Stimulated activated CD4-positive, alpha-beta T cell treated with anti-CD3 and anti-CD28 coated beads, Interleukin-15, amount 100 ng/mL, for 1 hour (primary cell): ENCODE data around the gene CYBB.

ENCODE experiments used
- DNase-seq, 2 donors: peaks; one replicate each; pipeline ENCODE4 v3.0.0-alpha.2; 2020; ENCODE audit warnings: low read depth in 1 of 2, low spot score in 1 of 2

Gene CYBB

DNA sequence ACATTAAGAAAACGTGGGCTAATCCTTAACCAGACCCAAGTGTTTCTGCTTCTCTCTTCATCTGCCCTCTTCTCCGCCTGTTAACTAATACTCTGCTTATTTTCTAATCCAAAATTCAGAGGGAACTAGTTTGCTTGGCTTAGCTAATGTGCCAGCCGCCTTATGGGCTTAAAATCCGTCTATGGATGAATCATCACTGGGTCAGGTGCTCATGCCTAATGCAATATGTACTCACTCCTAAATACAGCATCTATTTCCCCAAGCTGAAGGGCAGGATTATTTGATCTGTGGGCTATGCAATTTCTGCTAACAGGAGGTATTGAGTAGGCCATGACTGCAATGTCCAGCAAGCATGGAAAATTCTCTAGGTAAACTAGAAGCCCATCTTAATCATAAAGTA, 55.1 kb downstream of the CYBB start:
- no peak for DNase-seq

GRCh38 chrX:37840931-37841330, 61.1 kb downstream of the CYBB start:
- DNase-seq, result no peak

DNA sequence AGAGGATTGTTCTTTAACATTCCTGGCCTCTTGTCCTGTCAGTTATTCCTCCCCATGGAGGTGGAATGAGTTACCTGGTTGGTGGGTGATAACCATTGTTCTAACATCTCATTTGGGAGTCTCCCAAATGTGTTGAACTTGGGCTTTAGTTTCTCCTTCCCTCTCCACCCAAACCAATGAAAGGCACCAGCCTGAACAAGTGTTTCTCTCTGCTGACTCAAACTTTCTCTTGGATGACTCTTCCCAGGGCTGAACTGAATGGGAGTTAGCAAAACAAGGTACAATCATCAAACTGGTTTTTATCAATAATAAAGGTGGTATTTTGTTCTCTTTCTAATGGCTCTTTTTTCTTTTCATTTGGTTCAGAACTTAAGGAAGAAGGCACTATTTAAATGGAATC, 64.8 kb downstream of the CYBB start:
- no peak for DNase-seq

DNA sequence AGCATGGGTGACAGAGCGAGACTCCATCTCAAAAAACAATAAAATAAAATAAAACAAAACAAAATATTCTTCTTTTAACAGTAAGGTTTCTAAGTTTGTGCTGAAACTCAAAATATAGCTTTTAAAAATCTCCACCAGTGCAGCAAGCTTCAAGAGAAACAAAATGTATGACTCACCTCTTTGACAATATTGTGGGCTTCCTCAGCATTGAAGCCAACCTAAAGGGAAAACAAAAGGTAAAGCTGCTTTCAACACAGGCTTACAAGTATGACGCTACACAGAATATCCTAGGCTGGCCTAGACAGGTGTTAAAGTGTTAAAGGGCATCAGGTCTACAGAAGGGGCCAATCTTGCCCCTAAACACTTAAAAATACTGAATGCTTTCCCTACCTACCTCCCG, 66.3 kb downstream of the CYBB start:
- no peak for DNase-seq

GRCh38 chrX:37846558-37846933, 66.7 kb downstream of the CYBB start:
- DNase-seq, result no peak

DNA sequence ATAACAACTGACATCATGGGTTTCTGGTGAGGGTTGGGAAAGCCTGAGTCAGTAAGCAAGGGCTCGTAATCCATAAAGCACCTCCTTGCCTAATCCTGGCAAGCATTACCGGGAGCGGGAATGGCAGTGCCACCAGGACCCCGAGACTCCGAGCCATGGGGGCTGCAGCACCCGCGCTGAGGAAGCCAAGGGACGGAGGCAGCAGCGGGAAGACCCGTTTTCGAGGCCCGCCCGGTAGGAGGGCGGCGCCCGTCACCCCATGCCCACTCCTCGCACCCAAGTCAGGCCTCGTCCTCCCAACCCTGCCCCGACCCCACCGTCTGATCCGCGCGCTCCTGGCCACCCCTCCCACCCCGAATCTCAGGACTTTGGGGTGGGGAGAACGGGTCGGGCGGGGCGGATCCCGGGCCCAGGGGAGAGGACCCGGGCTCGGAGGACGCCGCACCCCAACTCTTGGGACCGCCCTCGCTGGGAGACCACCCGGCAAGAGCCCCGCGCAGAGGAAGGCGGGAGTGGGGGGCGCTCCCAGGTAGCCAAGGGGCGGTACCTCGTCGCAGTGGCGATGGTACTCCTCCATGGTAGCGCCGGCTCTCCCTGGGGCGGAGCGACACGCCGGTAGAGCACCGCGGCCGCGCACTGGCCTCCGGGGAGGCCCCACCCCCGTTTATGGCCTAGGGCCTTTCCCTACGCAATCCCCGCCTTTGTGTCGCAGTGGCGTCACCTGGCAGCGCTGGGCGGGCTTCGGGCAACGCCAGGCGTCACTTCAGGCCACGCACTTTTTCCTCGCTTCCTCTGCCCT, 67.3 kb downstream of the CYBB start, which contains the start of gene DYNLT3:
Gene DYNLT3, minus strand, starts transcription at position 638 of the 799 bp plus-strand sequence. Its CDS starts 61 bp downstream, at position 577.
- peak; percentile 54 to 58 for DNase-seq

GRCh38 chrX:37847733-37848197, 67.9 kb downstream of the CYBB start:
- DNase-seq, result no peak

- DNase-seq, result no peak
Observed at GRCh38 chrX:37854148-37854547, 74.3 kb downstream of the CYBB start.

DNA sequence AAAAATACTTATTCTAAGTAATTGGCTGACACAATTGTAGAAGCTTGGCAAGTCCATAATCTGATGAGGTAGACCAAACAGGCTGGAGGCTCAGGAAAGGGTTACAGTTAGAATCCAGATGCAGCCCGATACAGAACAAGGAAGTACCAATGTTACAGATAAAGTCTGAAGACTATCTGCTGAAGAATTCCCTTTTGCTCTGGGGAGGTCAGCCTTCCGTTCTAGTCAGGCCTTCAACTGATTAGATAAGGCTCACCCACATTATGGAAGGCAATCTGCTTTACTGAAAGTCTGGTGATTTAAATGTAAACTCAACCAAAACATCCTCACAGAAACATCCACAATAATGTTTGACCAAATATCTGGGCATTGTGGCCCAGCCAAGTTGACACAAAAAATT, 74.9 kb downstream of the CYBB start:
- no peak for DNase-seq

- no peak for DNase-seq
Observed at GRCh38 chrX:37860721-37861120, 80.9 kb downstream of the CYBB start.

DNA sequence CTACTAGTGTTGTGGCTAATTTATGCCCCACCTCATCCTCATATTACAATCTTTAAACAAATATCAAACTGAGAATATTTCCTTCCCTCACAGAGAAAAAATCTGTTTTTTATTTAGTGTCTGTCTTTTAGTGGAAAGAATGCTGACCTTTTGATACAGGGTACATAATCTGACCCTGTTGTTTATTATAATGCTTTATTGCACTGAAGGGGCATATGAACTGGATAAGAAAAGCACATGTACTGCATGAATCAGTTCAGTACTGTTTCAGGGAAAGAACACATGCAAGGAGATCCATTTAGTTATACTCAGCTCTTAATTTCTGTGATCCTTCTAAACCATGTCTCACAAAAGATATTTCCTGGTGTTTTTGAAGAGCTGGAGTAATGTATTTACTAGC, 83.0 kb downstream of the CYBB start:
- DNase-seq, result no peak
